GM21576 (cell line): ENCODE measurements around the gene RPS2.
"Not testable (repeated sequence)": the region's sequence is repeated elsewhere in the genome, so short reads cannot be mapped to it uniquely, and the experiment has no call there.

Experiments used
- ATAC-seq: cut with Tn5 transposase; IDR thresholded peaks from one replicate; pipeline ENCODE4 v1.9.1; 2021; ENCODE audit warnings: mild to moderate bottlenecking, moderate library complexity; ENCODE audit not compliant: unreplicated experiment

RPS2 gene

DNA sequence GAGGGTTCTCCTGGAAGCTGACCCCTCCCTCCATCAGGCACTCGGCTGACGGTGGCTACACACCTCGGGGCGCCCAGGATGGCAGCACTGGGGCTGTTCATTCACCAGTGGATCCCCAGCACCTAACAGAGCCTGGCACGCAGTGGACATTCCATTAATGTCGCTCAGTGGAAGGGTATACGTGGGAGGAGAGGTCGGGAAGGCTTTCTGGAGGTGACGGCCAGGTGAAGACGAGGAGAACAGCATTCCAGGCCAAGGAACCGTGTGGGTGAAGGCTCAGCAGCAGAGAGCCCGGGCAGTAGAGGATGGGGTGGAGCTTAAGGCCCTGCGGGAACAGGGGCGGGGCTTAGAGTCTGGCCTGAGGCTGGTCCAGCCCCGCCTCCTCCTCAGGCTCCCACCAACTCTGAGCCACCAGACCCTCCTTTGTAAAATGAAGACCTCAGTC is 43.9 kb downstream of the RPS2 start:
- no peak for ATAC-seq

DNA sequence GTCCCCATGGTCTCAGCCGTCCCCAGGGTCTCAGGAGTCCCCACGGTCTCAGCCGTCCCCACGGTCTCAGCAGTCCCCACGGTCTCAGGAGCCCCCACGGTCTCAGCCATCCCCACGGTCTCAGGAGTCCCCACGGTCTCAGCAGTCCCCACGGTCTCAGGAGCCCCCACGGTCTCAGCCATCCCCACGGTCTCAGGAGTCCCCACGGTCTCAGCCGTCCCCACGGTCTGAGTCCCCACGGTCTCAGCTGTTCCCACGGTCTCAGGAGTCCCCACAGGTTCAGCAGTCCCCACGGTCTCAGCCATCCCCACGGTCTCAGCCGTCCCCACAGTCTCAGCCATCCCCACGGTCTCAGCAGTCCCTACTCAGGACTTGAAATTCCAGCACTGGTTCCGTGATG is 44.5 kb downstream of the RPS2 start:
- not testable (repeated sequence) for ATAC-seq

DNA sequence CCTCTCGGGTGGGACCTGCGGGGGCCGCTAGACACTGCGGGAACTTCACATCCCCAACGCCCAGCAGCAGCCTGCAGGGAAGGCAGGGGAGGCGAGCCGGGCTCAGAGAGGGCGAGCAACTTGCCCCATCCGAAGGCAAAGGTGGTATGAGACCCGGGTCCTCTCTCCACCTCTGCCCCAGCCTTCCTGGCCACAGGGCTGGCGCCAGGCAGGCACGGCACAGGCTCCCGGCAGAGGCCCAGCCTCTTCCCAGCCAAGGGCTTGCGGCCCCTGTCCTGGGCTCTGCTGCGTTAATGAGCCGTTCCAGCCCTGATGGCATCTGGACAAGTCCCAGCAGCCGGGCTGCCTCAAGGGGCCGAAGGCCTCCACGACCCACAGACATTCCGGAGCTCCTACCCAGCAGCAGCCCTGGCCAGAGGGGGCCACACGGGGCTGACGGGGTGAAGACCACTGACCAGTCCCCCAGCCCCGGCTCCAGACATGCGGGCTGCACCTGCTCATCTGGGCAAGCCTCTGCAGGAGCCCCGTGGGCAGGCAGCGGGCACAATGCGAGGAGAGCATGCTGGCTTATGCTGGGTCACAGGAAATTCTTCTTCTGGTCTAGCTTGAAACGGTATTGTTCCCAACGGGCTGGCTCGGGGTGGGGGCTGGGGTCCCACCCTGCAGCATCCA is 45.2 kb downstream of the RPS2 start:
- ATAC-seq = no peak

DNA sequence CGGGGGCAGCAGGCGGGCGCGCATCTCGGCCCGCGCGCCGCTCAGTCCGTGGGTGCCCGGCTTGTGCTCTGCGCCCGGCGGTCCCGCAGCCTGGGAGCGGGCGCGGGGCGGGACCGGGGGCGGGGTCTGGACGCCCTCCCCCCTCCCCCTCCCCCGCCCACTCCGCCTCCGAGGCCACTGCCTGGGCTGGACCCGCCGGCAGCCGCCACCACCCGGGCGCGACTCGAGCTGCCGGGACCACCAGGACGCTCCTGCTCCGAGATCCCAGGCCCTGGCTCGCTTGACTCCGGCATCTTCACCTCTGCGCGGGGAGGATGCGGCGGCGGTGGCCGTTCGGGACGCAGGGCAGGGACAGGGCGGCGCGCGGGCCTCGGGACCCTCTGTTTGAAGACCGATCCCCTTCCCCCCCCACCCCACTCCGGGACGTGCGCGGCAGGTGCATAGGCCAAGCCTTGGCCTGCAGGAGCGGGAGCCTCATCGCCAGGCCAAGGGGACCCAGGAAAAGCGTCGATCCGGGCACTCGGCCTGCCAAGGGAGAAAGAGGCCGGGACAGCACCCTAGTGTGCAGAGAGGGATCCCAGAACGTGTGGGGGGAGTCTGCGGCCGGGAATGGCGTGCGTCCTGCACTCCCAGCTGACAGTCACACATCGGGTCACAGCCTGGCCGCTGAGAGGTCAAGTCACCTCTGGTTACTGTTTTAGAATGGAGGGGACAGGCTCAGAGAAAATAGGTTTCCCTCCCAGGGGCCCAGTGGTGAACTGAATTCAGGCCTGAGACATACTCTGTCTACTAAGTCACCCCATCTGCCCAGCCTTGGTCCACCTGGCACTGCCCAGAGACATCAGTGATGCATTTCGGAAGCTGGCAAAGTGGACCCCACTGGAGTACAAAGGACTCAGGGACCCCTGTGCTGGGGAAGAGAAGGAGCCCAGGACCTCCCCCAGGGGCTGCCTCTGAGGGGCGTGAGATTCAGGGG is 46.0 kb downstream of the RPS2 start, which contains the start of gene HS3ST6:
Gene HS3ST6, minus strand, starts transcription at position 65 of the 976 bp plus-strand sequence. CDS start 92 bp downstream, outside the sequence.
- ATAC-seq = no peak

DNA sequence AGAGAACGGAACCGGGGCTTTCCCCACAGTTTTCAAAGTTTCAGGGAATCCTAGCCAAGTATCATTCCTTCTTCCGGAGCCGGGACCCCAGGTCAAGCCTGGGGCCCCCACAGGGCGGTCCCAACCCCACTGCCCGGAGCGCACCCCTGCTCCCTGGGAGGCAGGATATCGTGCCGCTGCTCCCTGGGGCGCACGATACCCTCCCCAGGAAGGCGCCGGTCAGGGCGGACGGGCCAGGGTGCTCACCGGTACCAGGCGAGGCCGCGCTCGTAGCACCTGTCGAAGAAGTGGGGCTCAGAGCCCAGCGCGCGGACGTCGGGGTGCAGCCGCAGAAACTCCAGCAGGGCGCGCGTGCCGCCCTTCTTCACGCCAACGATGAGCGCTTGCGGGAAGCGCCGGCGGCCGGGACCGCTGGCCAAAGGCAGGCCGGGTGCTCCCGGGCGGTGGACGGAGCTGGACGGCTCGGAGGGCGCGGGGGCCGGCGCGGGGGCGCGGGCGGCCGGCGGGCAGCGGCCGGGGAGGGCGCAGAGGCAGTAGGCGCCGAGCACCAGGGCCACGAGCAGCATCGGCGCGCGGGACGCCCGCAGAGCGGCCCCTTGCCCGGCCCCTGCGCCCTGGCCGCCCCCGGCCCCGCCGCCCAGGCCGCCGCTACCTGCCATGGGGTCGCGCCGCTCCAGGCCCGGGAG is 46.8 kb downstream of the RPS2 start:
- ATAC-seq = no peak

DNA sequence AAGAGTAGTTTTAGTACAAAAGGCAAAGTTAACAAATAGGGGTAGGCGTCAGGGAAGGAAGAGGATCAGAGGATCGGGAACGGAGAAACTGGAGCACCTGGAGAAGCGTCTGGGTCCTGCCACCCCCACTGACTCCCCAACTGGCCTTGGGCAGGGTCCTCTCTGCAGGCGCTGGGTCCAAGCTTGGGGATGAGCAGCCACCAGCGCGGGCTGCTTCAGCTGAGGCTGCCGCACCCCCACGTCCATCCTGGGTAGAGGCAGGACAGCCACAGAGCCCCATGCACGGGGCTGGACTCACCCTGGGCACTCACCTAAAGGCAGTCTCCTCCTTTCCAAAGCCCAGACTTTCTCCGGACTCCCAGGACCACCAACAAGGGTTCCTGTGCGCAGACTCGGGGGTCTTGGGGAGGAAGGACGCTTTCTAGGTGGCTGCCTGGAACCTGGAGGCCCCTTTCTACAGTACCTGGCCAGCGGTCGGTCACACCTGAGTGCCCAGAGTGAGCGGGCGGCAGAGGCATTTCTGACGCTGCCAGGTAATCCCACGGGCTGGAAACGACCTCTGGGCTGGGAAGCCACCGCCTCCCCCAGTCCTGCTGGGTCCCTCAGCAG is 47.5 kb downstream of the RPS2 start:
- no peak for ATAC-seq

DNA sequence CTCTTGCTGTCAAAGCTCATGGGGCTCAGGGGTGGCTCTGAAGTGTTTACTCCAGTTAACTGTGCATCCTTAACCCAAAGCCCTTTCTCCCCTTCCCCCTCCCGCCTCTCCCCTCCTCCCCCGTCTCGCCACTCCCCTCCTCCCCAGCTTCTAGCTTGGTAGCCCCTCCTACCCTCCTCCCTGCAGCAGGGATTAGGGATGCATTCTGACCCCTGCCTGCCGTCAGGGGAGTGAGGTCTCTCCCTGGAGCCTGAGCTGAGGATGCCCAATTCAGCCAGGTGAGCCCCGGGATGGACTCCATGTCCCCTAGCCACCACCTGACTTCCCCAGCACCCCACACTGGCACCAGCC is 48.0 kb downstream of the RPS2 start:
- ATAC-seq = no peak

DNA sequence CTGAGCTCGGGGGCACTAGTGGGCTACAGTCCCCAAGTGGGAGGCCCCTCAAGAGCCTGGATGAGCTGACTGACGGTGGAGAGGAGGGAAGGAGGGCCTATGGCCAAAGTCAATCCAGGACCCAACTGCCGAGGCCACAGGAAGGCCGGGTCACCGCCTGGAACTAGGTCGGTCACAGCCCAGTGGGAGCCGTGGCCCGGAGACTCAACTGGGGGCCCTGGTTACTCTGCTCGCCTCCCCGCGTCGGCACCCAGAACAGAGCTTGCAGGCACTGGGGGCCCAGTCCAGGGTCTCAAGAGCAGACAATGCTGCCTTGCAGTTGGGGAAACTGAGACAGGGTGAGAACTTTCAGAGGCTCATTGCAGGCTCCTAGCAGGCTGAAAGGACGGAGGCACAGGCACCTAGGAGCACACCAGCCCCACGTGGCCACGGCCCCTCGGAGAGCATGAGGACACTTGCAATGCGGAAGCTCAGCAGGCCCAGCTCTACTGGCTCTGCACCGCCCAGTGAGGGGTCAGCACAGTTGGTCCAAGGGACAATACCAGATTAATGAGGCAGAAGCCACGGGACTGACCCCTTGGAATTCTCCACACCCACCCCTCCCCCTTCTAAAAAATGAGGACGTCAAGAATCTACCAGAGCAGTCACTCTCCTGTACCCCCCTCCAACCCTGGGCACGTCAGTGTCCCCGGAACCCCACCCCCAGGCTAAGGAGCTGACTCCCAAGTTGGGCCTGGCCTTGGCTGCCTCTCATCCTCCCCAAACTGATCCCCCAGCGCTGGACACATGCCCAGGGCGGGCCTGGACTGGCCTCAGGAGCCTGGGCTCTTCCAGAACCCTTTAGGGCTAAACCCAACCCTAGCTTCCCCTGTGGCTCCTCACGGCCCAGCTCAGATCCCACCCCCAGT is 48.6 kb downstream of the RPS2 start:
- no peak for ATAC-seq

DNA sequence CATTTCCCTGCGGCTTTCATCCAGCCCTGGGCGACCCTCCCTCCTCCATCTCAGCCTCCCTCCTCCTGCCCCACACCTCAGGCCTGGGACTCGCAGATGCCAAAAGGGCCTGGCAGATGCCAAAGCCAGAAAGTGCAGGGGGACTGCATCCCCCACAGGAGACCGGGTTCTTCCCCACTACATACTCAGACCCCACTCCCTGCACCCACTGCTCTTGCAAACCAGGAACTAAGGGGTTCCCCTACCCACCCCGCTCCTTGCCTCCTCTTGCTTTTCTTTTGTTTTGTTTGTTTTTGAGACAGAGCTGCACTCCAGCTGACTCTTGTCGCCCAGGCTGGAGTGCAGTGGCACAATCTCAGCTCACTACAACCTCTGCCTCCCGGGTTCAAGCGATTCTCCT is 49.6 kb downstream of the RPS2 start:
- no peak for ATAC-seq

DNA sequence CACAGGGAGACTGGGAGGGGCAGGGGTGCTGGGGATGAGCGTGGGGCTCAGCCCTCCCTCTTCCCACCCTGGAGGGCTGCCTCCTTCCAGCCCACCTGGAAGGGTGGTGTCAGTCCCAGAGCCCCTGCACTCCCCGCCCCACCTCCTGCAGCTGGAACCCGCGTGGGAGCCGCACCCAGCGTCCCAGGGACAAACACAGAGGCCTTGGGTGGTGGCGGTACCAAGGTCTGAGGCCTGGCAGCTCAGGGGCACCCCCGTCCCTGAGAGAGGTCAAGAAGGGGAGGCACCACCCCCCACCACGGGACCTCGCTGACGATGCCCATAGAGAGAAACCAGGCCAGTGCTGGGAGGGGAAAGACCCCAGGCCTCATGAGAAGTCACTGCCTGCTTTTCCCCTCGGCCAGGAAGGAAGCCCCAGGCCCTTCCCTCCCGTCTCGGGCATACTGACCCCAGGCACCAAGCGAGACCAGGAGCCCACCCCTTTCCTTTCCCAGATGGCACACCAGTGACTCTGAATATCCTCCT is 50.5 kb downstream of the RPS2 start:
- ATAC-seq = no peak

DNA sequence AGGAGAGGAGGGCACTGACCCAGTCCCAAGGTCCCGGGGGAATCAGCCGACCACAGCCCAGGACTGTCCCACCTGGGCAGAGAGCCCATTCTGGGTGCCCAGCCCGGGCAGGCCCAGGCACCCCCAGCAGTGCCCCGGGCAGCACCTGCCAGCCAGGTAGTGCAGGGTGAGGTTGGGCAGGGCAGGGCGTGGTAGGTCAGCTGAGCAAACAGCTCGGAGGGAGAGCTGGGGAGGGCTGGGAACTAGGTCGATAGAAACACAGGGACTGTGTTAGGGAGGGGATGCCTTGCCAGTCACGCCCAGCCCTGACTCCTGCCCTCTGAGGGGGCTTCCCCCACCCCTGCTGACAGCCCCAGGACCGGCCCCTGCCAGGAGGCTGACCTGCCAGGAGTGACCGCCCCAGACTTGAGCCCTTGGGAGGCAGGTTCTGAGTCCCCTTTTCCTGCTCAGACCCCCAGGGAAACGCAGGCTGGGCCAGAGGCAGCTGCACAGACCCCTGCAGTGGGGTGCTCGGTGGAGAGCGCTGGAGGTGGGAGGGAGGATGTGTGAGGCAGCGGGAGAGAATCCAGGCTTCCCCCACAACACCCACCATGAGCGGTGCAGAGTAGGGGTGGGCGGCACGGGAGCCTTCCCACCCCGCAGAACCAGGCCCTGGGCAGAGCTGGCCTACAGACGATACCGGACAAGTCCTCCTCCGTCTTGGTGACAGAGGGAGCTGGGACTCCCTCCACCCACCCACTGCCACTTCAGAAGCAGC is 51.1 kb downstream of the RPS2 start:
- ATAC-seq = no peak

DNA sequence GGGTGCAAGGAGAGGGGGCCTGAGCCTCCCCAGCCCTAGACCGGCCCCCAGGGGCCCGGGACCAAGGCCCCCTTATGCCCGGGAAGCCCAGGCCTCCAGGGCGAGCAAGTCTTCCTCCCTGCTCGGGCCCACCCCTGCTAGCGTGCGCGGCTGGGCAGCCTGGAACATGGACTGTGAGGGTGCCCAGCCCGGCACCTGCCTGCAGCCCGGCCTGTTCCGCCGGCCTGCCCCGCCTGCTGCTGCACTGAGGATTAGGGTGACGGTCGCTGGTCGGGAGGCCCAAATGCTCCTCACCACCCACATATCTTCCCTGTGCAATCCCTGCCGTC is 52.4 kb downstream of the RPS2 start:
- ATAC-seq = no peak
